HepG2 (cell line): ENCODE data around the gene DNAJC1. TPM values are rescaled to one million over a fixed set of nuclear protein-coding genes. Genes with fewer than 3 reads are reported as not detected.

Experiments
- DR1 ChIP-seq: sonication (generic); formaldehyde crosslinking; IDR thresholded peaks from 2 replicates; pipeline ENCODE4 v1.8.0; 2021; ENCODE audit warnings: mild to moderate bottlenecking, missing genetic modification reagents, inconsistent platforms
- EEA1 ChIP-seq: sonication (generic); formaldehyde crosslinking; IDR thresholded peaks from 2 replicates; pipeline ENCODE4 v1.5.1; 2020; ENCODE audit warnings: mild to moderate bottlenecking, missing genetic modification reagents, borderline replicate concordance
- IRF2 ChIP-seq: IDR thresholded peaks from 2 replicates; pipeline ENCODE4 v1.6.1; 2018; ENCODE audit warnings: missing genetic modification reagents, missing compliant biosample characterization
- PPARG ChIP-seq: conservative IDR thresholded peaks from 2 replicates; pipeline ENCODE4 v1.6.1; 2016; ENCODE audit warnings: missing biosample characterization, missing genetic modification reagents
- SALL2 ChIP-seq: sonication (generic); formaldehyde crosslinking; IDR thresholded peaks from 2 replicates; pipeline ENCODE4 v1.8.1; 2023; ENCODE audit warnings: mild to moderate bottlenecking, missing genetic modification reagents, inconsistent platforms
- SRSF9 ChIP-seq: fragments of 200-400 bp; formaldehyde crosslinking; IDR thresholded peaks from 2 replicates; pipeline ENCODE4 v1.6.1; 2018; ENCODE audit warnings: borderline replicate concordance, mild to moderate bottlenecking, low read depth, low read length; ENCODE audit not compliant: insufficient read depth, poor library complexity, severe bottlenecking
- ZFP36 ChIP-seq: fragments of 150-350 bp; IDR thresholded peaks from 2 replicates; pipeline ENCODE4 v1.6.1; 2018; ENCODE audit warnings: borderline replicate concordance, low read length, low read depth; ENCODE audit not compliant: partially characterized antibody
- ZNF572 ChIP-seq: sonication (generic); formaldehyde crosslinking; IDR thresholded peaks from 2 replicates; pipeline ENCODE4 v1.5.1; 2020; ENCODE audit warnings: mild to moderate bottlenecking, missing genetic modification reagents
- polyA plus RNA-seq, 8 experiments: library from polyadenylated mRNA; depleted of rRNA in 3 of 8; stranded (reverse) in 7 of 8; unstranded in 1 of 8; fragments of >200 nt; fragmentation: Illumina TruSeq in 4 of 8; extraction: Trizol in 4 of 8; gene quantifications; 2 replicates each; pipeline versions ENCODE4 v1.2.1 to v1.2.3, GENCODE V29; 2011 to 2016; ENCODE audit warnings: low read depth in 4 of 8, missing spikeins in 1 of 8, mixed read lengths in 1 of 8; ENCODE audit not compliant: insufficient read depth in 1 of 8
- total RNA-seq, 5 experiments: library from RNA; depleted of rRNA; stranded (reverse); fragments of >200 nt; fragmentation: Illumina TruSeq; extraction: Trizol; gene quantifications; 2 replicates each; pipeline ENCODE4 v1.2.3, GENCODE V29; 2016; ENCODE audit warnings: low read depth in 1 of 5
- TF ChIP-seq, protein P1 (sequence below): sonication (generic); formaldehyde crosslinking; IDR thresholded peaks from 2 replicates; pipeline ENCODE4 v1.4.0; 2020; ENCODE audit warnings: mild to moderate bottlenecking, missing genetic modification reagents
- TF ChIP-seq, protein P2 (sequence below): IDR thresholded peaks from 2 replicates; pipeline ENCODE4 v1.6.1; 2016; ENCODE audit warnings: mild to moderate bottlenecking, missing biosample characterization, missing genetic modification reagents
- TF ChIP-seq, protein P3 (sequence below): sonication (generic); formaldehyde crosslinking; IDR thresholded peaks from 2 replicates; pipeline ENCODE4 v1.8.1; 2023; ENCODE audit warnings: missing genetic modification reagents, mild to moderate bottlenecking, borderline replicate concordance
- TF ChIP-seq, protein P4 (sequence below): sonication (generic); formaldehyde crosslinking; IDR thresholded peaks from 2 replicates; pipeline ENCODE4 v1.8.1; 2022; ENCODE audit warnings: low read depth, mild to moderate bottlenecking, missing genetic modification reagents
- TF ChIP-seq, protein P5 (sequence below): sonication (generic); formaldehyde crosslinking; IDR thresholded peaks from 2 replicates; pipeline ENCODE4 v1.4.0; 2020; ENCODE audit warnings: mild to moderate bottlenecking, missing genetic modification reagents, borderline replicate concordance
- TF ChIP-seq, protein P6 (sequence below): sonication (generic); formaldehyde crosslinking; IDR thresholded peaks from 2 replicates; pipeline ENCODE4 v1.9.0; 2022; ENCODE audit warnings: missing genetic modification reagents, mild to moderate bottlenecking, borderline replicate concordance

Gene DNAJC1
- total and polyA plus RNA-seq, 2 of the 13 experiments (the other 11 are each of a cell fraction or from before 2014, with no cell fraction given), result 9.9 to 16.6 TPM

DNA sequence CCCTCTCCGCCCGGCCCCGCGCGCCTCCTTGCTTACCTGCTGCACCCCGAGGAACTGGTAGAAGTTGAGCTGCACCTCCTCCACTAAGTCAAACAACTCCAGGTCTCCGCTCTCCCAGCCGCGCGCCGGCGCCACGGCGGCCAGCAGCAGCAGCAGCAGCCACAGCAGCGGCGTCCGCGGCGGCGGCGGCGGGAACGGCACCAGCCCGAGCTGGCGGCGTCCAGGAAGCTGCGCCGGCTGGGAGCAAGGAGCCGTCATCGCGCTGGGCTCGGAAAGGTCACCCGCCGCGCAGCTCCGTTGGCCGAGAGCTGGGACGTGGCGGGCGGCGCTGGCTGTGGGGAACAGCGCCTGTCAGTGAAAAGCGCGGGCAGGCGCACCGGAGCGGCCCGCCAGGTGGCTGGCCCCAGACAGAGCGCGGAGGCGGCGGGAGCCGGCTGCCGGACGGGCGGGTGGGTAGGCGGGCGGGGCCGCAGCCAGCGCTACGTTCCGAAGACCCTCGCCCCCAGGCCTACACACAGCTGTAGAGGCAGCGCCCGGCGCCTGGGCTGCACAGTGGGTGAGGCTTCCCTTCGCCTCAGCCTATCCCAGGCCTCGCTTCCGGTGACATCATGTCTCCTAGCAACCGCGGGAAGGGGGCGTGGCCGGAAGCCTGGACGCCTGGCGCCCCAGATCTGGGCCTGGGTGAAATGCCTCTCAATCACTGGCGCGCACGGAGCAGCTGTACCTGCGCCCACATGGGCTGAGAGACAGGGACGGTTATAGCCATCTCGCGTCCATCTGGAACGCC is at the start of gene DNAJC1 (continued):
- TF ChIP-seq, protein P1, sequence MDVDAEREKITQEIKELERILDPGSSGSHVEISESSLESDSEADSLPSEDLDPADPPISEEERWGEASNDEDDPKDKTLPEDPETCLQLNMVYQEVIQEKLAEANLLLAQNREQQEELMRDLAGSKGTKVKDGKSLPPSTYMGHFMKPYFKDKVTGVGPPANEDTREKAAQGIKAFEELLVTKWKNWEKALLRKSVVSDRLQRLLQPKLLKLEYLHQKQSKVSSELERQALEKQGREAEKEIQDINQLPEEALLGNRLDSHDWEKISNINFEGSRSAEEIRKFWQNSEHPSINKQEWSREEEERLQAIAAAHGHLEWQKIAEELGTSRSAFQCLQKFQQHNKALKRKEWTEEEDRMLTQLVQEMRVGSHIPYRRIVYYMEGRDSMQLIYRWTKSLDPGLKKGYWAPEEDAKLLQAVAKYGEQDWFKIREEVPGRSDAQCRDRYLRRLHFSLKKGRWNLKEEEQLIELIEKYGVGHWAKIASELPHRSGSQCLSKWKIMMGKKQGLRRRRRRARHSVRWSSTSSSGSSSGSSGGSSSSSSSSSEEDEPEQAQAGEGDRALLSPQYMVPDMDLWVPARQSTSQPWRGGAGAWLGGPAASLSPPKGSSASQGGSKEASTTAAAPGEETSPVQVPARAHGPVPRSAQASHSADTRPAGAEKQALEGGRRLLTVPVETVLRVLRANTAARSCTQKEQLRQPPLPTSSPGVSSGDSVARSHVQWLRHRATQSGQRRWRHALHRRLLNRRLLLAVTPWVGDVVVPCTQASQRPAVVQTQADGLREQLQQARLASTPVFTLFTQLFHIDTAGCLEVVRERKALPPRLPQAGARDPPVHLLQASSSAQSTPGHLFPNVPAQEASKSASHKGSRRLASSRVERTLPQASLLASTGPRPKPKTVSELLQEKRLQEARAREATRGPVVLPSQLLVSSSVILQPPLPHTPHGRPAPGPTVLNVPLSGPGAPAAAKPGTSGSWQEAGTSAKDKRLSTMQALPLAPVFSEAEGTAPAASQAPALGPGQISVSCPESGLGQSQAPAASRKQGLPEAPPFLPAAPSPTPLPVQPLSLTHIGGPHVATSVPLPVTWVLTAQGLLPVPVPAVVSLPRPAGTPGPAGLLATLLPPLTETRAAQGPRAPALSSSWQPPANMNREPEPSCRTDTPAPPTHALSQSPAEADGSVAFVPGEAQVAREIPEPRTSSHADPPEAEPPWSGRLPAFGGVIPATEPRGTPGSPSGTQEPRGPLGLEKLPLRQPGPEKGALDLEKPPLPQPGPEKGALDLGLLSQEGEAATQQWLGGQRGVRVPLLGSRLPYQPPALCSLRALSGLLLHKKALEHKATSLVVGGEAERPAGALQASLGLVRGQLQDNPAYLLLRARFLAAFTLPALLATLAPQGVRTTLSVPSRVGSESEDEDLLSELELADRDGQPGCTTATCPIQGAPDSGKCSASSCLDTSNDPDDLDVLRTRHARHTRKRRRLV (CRISPR knock-in tag), result no peak; the same call in 1 of the 2 replicates
- TF ChIP-seq SALL2 (CRISPR knock-in tag) (peak; percentile 34; the same call in 1 of the 2 replicates), IRF2 (peak; percentile 50; the same call in 1 of the 2 replicates), SRSF9 (no peak), EEA1 (CRISPR knock-in tag) (peak; percentile 71; the same call in 1 of the 2 replicates), PPARG (CRISPR knock-in tag) (no peak; the same call in 1 of the 2 replicates), ZFP36 (no peak), DR1 (CRISPR knock-in tag) (peak; percentile 48; the same call in 1 of the 2 replicates), ZNF572 (CRISPR knock-in tag) (no peak)
- TF ChIP-seq, protein P2, sequence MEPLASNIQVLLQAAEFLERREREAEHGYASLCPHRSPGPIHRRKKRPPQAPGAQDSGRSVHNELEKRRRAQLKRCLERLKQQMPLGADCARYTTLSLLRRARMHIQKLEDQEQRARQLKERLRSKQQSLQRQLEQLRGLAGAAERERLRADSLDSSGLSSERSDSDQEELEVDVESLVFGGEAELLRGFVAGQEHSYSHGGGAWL, result peak; percentile 65; the same call in 1 of the 2 replicates
- TF ChIP-seq, protein P3, sequence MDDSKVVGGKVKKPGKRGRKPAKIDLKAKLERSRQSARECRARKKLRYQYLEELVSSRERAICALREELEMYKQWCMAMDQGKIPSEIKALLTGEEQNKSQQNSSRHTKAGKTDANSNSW (CRISPR knock-in tag), result no peak
- TF ChIP-seq, protein P4, sequence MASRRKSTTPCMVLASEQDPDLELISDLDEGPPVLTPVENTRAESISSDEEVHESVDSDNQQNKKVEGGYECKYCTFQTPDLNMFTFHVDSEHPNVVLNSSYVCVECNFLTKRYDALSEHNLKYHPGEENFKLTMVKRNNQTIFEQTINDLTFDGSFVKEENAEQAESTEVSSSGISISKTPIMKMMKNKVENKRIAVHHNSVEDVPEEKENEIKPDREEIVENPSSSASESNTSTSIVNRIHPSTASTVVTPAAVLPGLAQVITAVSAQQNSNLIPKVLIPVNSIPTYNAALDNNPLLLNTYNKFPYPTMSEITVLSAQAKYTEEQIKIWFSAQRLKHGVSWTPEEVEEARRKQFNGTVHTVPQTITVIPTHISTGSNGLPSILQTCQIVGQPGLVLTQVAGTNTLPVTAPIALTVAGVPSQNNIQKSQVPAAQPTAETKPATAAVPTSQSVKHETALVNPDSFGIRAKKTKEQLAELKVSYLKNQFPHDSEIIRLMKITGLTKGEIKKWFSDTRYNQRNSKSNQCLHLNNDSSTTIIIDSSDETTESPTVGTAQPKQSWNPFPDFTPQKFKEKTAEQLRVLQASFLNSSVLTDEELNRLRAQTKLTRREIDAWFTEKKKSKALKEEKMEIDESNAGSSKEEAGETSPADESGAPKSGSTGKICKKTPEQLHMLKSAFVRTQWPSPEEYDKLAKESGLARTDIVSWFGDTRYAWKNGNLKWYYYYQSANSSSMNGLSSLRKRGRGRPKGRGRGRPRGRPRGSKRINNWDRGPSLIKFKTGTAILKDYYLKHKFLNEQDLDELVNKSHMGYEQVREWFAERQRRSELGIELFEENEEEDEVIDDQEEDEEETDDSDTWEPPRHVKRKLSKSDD, result no peak
- TF ChIP-seq, protein P5, sequence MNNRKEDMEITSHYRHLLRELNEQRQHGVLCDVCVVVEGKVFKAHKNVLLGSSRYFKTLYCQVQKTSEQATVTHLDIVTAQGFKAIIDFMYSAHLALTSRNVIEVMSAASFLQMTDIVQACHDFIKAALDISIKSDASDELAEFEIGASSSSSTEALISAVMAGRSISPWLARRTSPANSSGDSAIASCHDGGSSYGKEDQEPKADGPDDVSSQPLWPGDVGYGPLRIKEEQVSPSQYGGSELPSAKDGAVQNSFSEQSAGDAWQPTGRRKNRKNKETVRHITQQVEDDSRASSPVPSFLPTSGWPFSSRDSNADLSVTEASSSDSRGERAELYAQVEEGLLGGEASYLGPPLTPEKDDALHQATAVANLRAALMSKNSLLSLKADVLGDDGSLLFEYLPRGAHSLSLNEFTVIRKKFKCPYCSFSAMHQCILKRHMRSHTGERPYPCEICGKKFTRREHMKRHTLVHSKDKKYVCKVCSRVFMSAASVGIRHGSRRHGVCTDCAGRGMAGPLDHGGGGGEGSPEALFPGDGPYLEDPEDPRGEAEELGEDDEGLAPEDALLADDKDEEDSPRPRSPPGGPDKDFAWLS (CRISPR knock-in tag), result no peak
- TF ChIP-seq, protein P6, sequence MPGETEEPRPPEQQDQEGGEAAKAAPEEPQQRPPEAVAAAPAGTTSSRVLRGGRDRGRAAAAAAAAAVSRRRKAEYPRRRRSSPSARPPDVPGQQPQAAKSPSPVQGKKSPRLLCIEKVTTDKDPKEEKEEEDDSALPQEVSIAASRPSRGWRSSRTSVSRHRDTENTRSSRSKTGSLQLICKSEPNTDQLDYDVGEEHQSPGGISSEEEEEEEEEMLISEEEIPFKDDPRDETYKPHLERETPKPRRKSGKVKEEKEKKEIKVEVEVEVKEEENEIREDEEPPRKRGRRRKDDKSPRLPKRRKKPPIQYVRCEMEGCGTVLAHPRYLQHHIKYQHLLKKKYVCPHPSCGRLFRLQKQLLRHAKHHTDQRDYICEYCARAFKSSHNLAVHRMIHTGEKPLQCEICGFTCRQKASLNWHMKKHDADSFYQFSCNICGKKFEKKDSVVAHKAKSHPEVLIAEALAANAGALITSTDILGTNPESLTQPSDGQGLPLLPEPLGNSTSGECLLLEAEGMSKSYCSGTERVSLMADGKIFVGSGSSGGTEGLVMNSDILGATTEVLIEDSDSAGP, result peak; percentile 70; the same call in 1 of the 2 replicates
